Activated gamma-delta T cell treated with Interleukin-2 at 50 U/mL for 16 hours (primary cell): ENCODE measurements around the gene IQCN.

Experiments used
- DNase-seq: peaks from one replicate; pipeline ENCODE4 v3.0.0-alpha.2; 2020

The IQCN gene

DNA sequence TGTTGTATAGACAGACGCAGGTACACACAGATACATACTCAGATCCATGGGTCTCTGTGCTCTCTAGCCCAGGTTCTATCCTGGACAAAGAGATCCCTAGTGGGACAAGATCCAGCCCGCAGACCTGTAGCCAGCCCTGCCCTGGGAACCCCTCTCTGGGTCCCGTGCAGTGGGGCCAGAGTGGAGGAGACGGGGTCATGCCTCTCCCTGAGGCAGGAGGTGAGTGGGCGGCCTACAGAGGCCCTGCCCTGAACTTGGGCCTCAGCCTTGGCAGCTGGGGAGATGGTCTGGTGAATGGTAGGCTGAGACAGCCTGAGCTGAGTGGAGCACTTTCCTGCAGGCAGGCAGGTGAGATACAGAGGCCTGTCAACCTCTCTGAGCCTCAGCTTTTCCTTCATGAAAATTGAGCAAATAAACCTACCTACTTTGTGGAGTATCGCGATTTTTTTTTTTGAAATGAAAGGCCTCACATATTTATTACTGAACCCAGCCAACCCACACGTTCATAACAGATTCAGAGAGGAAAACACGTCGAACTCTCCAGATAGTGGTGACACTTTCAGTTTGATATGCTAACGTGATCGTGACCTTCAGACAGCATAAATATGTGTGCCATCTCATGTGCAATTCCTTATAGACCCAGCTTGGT, 10.6 kb upstream of the IQCN start:
- no peak for DNase-seq

DNA sequence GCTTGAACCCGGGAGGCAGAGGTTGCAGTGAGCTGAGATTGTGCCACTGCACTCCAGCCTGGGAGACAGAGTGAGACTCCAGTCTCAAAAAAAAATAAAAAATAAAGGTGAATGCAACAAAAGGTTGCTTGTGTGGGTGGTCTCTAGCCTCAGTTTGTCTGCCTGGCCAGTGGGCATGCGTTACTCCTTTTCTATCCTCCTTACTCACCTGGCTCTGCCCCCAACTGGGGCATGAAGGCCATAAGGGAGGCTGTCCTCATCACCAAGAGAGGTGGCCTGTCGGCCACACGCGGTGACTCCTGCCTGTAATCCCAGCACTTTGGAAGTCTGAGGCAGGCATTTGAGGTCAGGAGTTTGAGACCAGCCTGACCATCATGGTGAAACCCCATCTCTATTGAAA, 9.1 kb upstream of the IQCN start:
- no peak for DNase-seq

- no peak for DNase-seq
Observed at GRCh38 chr19:18282788-18283141, 8.5 kb upstream of the IQCN start.

GRCh38 chr19:18282021-18282787, 8.0 kb upstream of the IQCN start:
- DNase-seq = no peak

GRCh38 chr19:18281082-18282020, 7.1 kb upstream of the IQCN start, which contains the start of gene JUND:
Gene JUND (minus strand): TSS chr19:18281622. CDS start chr19:18281484, 138 bp downstream.
- peak; percentile 95 for DNase-seq

DNA sequence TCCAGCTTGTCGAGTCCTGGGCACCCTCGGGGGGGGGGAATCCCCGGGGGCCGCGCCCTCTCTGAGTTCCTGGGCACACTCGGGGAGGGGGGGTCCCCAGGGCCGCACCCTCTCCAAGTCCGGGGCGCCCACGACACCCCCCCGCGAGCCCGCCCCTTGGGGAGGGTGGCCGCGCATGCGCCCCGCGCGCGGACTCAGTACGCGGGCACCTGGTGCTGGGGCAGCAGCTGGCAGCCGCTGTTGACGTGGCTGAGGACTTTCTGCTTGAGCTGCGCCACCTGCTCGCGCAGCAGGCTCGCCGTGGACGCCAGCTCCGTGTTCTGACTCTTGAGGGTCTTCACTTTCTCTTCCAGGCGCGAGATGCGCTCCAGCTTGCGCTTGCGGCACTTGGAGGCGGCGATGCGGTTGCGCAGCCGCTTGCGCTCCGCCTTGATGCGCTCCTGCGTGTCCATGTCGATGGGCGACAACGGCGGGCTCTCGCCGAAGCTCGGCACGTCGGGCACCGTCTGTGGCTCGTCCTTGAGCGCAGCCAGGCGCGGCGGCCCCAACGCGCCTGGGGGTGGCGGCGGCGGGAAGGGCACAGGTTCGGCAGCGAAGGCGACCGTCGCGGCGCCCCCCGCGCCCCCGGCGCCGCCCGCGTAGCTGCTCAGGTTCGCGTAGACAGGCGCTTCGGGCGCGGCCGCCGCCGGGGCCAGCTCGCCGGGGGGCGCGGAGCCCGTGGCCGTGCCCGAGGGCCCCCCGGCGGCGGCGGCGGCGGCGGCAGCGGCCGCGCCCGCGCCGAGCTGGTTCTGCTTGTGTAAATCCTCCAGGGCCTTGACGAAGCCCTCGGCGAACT, 6.2 kb upstream of the IQCN start:
- peak; percentile 80 for DNase-seq

GRCh38 chr19:18279516-18280246, 5.4 kb upstream of the IQCN start:
- DNase-seq = peak; percentile 92

- DNase-seq = no peak
Observed at GRCh38 chr19:18279266-18279515, 4.9 kb upstream of the IQCN start.

DNA sequence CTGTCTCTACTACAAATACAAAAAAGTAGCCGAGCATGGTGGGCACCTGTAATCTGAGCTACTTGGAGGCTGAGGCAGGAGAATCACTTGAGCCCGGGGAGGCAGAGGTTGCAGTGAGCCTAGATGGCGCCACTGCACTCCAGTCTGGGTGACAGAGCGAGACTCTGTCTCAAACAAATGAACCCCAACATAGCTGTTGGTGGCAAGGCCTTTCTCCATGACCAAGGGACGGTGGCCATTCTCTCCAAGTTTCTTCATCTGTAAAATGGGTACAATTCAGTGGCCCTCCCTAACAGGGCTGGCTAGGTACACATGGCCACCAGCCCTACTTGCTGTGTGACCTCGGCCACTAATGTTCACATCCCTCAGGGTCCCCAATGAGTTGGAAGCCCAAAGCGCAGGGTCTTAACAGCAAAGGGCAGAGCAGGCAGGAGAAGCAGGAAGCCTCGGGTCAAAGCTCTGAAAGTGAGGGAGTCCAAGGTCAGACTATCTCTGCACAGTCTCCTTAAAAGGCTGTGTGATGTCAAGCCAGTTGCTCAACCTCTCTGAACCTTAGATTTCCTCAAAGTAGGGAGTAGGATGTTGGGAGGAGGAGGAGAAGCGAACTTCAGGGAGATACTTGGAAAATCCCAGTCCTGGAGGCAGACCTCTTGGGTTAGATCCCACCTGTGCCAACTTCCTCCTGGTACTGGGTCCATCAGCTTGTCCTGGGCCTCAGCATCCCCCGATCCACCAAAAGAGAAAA, 4.4 kb upstream of the IQCN start:
- peak; percentile 37 for DNase-seq

GRCh38 chr19:18274781-18275356, 617 bp upstream of the IQCN start:
- no peak for DNase-seq

DNA sequence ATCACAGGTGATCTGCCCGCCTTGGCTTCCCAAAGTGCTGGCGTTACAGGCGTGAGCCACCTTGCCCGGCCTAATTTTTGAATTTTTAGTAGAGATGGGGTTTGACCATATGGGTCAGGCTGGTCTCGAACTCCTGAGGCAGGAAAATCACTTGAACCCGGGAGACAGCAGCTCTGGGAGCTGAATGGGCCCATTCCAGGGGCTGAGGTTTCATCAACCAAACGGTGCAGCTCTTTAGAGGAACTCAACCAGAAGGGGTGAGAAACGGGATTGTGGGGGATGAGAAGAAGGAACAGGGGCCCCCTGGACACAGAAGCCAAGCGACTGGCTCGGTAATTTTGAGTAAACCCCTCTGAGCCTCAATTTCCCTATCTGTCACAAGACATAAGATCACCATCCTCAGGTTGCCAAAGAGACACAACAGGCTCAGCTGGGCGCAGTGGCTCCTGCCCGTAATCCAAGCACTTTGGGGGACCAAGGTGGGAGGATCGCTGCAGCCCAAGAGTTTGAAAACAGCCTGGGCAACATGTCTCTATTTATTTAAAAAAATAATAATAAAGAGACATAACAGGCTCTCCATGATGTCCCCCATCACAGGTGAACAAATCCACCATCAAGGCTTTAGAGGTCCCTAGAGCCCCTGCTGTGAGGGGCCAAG, 562 bp downstream of the IQCN start:
- no peak for DNase-seq

DNA sequence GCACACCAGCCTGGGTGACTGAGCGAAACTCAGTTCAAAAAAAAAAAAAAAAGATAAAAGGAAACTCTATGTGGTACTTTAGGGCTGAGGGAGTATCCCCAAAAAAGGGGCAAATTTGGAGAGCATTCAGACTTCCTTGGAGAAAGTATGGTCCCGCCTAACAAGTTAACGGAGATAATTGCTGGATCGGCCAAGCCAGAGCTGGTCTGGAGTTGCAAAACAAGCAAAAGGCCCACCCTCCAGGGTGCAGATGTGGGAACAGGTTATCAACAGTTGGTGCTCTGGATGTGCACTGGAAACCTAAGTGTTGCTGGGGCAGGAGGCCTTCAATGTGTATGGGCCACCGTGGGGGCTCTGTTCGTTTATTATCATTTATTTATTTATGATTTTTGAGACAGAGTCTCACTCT, 2.8 kb downstream of the IQCN start:
- DNase-seq = no peak

DNA sequence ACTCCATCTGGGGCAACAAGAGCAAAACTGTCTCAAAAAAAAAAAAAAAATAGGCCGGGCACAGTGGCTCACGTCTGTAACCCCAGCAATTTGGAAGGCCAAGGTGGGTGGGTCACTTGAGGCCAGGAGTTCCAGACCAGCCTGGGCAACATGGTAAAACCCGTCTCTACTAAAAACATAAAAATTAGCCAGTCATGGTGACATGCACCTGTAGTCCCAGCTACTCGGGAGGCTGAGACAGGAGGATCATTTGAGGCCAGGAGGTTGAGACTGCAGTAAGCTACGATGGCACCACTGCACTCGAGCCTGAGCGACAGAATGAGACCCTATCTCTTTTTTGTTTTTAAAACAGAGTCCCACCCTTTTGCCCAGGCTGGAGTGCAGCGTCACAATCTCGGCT, 3.9 kb downstream of the IQCN start:
- no peak for DNase-seq

DNA sequence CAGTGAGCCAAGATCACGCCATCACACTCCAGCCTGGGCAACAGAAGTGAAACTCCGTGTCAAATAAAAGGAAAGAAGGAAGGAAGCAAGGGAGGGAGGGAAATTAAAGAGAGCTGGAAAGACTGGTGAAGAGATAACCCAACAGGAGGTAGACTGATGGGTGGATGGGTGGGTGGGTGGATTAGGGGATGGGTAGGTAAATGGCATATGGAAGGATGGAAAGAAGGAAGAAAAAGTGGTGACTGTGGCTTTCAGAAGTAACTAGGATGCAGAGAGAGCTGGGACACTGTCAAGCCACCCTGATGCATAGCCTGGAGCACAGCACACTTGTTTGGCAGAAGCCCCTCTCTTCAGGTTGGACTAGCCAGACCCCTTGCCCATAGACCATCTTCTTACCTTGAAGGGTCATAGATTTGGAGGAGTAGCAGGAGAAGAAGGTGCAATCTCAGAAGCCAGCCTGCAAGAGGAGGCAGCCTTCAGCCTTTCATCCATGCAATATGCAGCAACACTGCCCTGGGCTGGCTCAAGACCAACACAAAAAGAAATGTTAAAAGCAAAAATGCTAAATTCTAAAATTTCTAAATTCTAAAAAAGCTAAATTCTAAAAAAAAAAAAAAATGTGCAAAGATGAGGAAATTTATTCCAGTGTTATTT, 5.1 kb downstream of the IQCN start:
- DNase-seq = no peak

DNA sequence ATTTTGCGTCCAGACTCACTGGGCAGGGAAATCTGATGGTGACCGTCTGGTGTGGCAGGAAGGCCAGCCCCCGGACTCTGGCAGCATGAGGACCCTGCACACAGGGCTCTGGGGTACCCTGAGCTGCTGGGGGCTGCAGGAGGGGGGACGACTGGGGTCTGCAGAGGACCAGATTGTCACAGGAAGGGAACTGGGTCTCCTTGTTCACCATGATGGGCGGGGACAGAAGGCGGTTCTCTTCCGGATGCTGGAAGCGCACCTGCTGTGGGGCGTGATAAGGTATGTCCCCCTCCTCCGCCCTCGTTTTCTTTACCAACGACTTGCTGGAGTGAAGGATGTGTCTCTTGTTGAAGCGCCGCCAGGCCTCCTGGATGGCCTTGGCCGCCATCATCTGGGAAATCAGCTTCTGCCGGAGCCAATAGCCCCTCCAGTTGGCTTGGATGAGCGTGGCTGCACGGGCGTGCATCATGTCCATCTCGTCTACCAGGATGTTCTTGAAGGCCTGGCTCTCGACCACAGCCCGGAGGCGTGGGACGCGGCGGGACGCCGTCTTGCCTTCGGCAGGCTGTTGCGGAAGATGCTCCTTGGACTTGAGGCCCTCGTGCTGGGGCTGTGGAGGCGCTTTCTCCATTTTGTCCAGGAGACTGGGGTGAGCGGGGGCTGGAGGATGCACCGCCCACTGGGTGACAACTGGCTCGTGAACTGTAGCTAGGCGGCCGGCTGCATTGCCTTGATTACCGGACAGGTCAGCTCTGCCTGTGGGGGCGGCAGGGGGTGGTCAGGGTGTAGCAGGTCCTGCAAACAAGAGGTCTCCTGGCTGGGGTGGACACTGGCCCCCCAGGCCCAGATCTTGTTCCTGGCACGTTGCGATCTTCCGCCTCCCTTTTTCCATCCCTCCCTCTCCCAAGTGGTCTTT, 7.2 kb downstream of the IQCN start:
- DNase-seq = no peak

DNA sequence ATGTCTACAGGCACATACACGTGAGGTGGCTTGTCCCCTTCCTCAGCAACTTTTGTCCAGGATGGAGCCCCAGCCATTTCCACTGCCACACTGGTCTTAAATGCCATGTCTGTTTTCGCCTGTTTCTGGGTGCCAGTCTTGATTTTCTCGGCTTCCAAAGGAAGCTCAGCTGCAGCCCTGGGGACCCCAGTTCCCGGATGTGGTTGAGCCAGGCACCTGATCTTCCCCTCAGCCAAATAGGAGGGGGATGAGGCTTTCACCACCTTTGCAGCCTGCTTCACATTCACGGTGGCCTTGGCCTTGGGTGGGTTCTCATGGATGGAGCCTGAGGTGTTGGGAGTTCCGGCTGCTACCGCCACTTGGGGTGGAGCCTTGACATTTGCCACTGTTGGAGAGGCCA, 8.7 kb downstream of the IQCN start:
- no peak for DNase-seq

GRCh38 chr19:18264971-18265540, 9.2 kb downstream of the IQCN start:
- DNase-seq = no peak

- DNase-seq = no peak
Observed at GRCh38 chr19:18264137-18264854, 10.0 kb downstream of the IQCN start.
